Endothelial cell of umbilical vein (primary cell): ENCODE results near the gene SNAPC4. TPM values are rescaled to one million over a fixed set of nuclear protein-coding genes. Genes with fewer than 3 reads are reported as not detected.

Source experiments
- BruUV-seq: library from RNA; stranded (reverse); fragments of 400-500 nt; replicated peaks from 2 replicates; lab custom pipeline; 2021; lab: Mats Ljungman, UMichigan
- CTCF ChIA-PET: fragments of 300-600, 350-600 bp; sonication (Branson Sonifier 250); formaldehyde crosslinking; loops from one replicate; lab custom pipeline; 2021; ENCODE audit warnings: antibody characterized with exemption, inconsistent platforms; lab: Charles Lee
- POLR2A ChIA-PET: fragments of 300-600, 350-600 bp; sonication (Branson Sonifier 250); formaldehyde crosslinking; loops from one replicate; lab custom pipeline; 2021; ENCODE audit warnings: antibody characterized with exemption, inconsistent platforms; lab: Charles Lee
- DNase-seq: peaks from one replicate; pipeline ENCODE4 v3.0.0-alpha.2; 2011; ENCODE audit warnings: low read depth, low spot score
- FAIRE-seq: peaks from 2 replicates; lab custom pipeline; 2011; peaks lifted over from hg19 to GRCh38; lab: Jason Lieb, UNC
- H2AFZ ChIP-seq: 2 replicates; pipeline ENCODE4 v1.6.0; 2012; ENCODE audit warnings: low read depth, low read length, control low read depth, inconsistent platforms
- H3K27ac ChIP-seq: 2 replicates; pipeline ENCODE4 v1.5.1; 2011; ENCODE audit warnings: low read depth, mild to moderate bottlenecking, control low read depth, low read length, moderate library complexity; ENCODE audit not compliant: insufficient read depth
- H3K27me3 ChIP-seq, 2 experiments: 2 replicates each; pipeline versions ENCODE4 v1.6.0 to v1.6.1; 2011; ENCODE audit warnings: low read length in 2 of 2, mixed read lengths in 1 of 2; ENCODE audit not compliant: control insufficient read depth in 2 of 2, insufficient read depth in 2 of 2
- H3K36me3 ChIP-seq, 2 experiments: 2 replicates in 1 of 2; 3 replicates in 1 of 2; pipeline ENCODE4 v1.5.1; 2011; ENCODE audit warnings: low read length in 2 of 2, mild to moderate bottlenecking in 1 of 2, moderate library complexity in 1 of 2; ENCODE audit not compliant: control insufficient read depth in 2 of 2, insufficient read depth in 2 of 2; ENCODE audit errors: extremely low read depth in 1 of 2
- H3K4me1 ChIP-seq: 3 replicates; pipeline ENCODE4 v1.5.1; 2011; ENCODE audit warnings: mild to moderate bottlenecking, low read length; ENCODE audit not compliant: control insufficient read depth, insufficient read depth; ENCODE audit errors: extremely low read depth
- H3K4me2 ChIP-seq: 2 replicates; pipeline ENCODE4 v1.6.1; 2011; ENCODE audit warnings: low read length, control low read depth, mixed read lengths; ENCODE audit not compliant: insufficient read depth
- H3K4me3 ChIP-seq, 3 experiments: fragments of 200-600 bp in 1 of 3; sonication (generic), shearing (Covaris generic) in 1 of 3; replicated peaks in 1 of 3; 2 replicates each; pipeline ENCODE4 v1.5.1; 2011 to 2016; ENCODE audit warnings: control low read depth in 3 of 3, low read length in 3 of 3, mild to moderate bottlenecking in 2 of 3, inconsistent platforms in 1 of 3, low read depth in 1 of 3, moderate library complexity in 1 of 3; ENCODE audit not compliant: insufficient read depth in 1 of 3
- H3K79me2 ChIP-seq: 2 replicates; pipeline ENCODE4 v1.6.0; 2012; ENCODE audit warnings: low read length, inconsistent platforms; ENCODE audit not compliant: control insufficient read depth, insufficient read depth
- H3K9ac ChIP-seq: replicated peaks from 2 replicates; pipeline ENCODE3; 2011; ENCODE audit warnings: low read length, control low read depth; ENCODE audit not compliant: insufficient read depth; ENCODE audit errors: extremely low read depth
- H3K9me1 ChIP-seq: replicated peaks from 3 replicates; pipeline ENCODE4 v1.6.0; 2011; ENCODE audit warnings: mild to moderate bottlenecking, low read length; ENCODE audit not compliant: control insufficient read depth, insufficient read depth; ENCODE audit errors: extremely low read depth
- H3K9me3 ChIP-seq: replicated peaks from 2 replicates; pipeline ENCODE4 v1.5.1; 2012; ENCODE audit warnings: low read length, inconsistent platforms; ENCODE audit not compliant: control insufficient read depth, insufficient read depth
- H4K20me1 ChIP-seq: replicated peaks from 2 replicates; pipeline ENCODE3; 2011; ENCODE audit warnings: mild to moderate bottlenecking, low read length; ENCODE audit not compliant: control insufficient read depth, insufficient read depth; ENCODE audit errors: extremely low read depth
- CTCF ChIP-seq, 2 donors: IDR thresholded peaks; 1 replicate in 1 of 2; 2 replicates in 1 of 2; pipeline ENCODE4 v1.5.1; 2011; ENCODE audit warnings: low read length in 2 of 2, mild to moderate bottlenecking in 2 of 2, moderate library complexity in 2 of 2, control low read depth in 1 of 2, inconsistent platforms in 1 of 2, low read depth in 1 of 2; ENCODE audit not compliant: insufficient read depth in 1 of 2; ENCODE audit errors: extremely low read depth in 1 of 2
- EZH2 ChIP-seq: IDR thresholded peaks from 2 replicates; pipeline ENCODE4 v1.6.1; 2012; ENCODE audit warnings: borderline replicate concordance, low read depth, mild to moderate bottlenecking, moderate library complexity, low read length, inconsistent platforms; ENCODE audit not compliant: severe bottlenecking
- FOS ChIP-seq: IDR thresholded peaks from 2 replicates; pipeline ENCODE4 v1.6.1; 2011; ENCODE audit warnings: mild to moderate bottlenecking, low read length, moderate library complexity, borderline replicate concordance; ENCODE audit not compliant: insufficient read depth
- JUN ChIP-seq: IDR thresholded peaks from 2 replicates; pipeline ENCODE4 v1.6.1; 2011; ENCODE audit warnings: borderline replicate concordance, low read depth; ENCODE audit not compliant: insufficient read length, insufficient read depth
- MYC ChIP-seq: IDR thresholded peaks from one replicate; pipeline ENCODE4 v1.6.1; 2011; ENCODE audit warnings: mild to moderate bottlenecking, low read depth, low read length
- POLR2A ChIP-seq: IDR thresholded peaks from 2 replicates; pipeline ENCODE4 v1.6.1; 2012; ENCODE audit warnings: low read depth, mild to moderate bottlenecking, control low read depth, low read length
- dilution Hi-C: fragments of 300-500 bp; cut with MboI; formaldehyde crosslinking; loops from one replicate; pipeline ENCODE4 v1.15.0; 2019; ENCODE audit warnings: low sequenced_read_pairs; ENCODE audit not compliant: extremely low pct_ligation_motif_present
- intact Hi-C: fragments of 100-400 bp; cut with micrococcal nuclease; formaldehyde crosslinking; loops from one replicate; pipeline ENCODE4 v1.10.0; 2022
- polyA plus RNA-seq, 4 experiments: library from polyadenylated mRNA; depleted of rRNA in 3 of 4; stranded (reverse) in 3 of 4; unstranded in 1 of 4; fragments of >200 nt; gene quantifications; 2 replicates each; pipeline versions ENCODE4 v1.2.1 to v1.2.3, GENCODE V29; 2011 to 2012; ENCODE audit warnings: missing spikeins in 1 of 4
- total RNA-seq: library from RNA; stranded (reverse); gene quantifications from 2 replicates; pipeline ENCODE4 v1.2.3, GENCODE V29; 2021
- TF ChIP-seq, protein P1 (sequence below): IDR thresholded peaks from 2 replicates; pipeline ENCODE4 v1.6.1; 2011; ENCODE audit not compliant: insufficient read depth, insufficient read length

The SNAPC4 gene
- total and polyA plus RNA-seq, 2 donors (not counting 3 experiments of a cell fraction or from before 2014, with no cell fraction given): 6.7 to 17.5 TPM

GRCh38 chr9:136412962-136413361, 13.0 kb upstream of the SNAPC4 start:
- FAIRE-seq: no peak
- POLR2A ChIA-PET: interaction anchor here (0.6 kb wide), 1 partner anchor 45 kb away, joined by 3 read pairs; no protein-coding TSS in a partner anchor
- intact Hi-C loops: no loop called here

More at GRCh38 chr9:136412962-136413361, 13.0 kb upstream of the SNAPC4 start:
- H3K27me3 ChIP-seq: no peaks in the 10 kb centered on the region
- no TSS peak for BruUV-seq
- H3K9me3 ChIP-seq: no peaks in the 10 kb centered on the region
- CTCF ChIA-PET: no interaction called here
- H3K4me1 ChIP-seq: peaks cover 20% of the 10 kb centered on the region
- H2AFZ ChIP-seq: no peak overlapping the region
- H3K9me1 ChIP-seq: no peaks in the 10 kb centered on the region
- no peaks in the 10 kb centered on the region for H4K20me1 ChIP-seq
- no peak overlapping the region for H3K4me3 ChIP-seq
- no peak overlapping the region for H3K27ac ChIP-seq
- dilution Hi-C loops: no loop called here
- H3K79me2 ChIP-seq: peaks cover 43% of the 10 kb centered on the region
- TF ChIP-seq CTCF (IDR thresholded peaks at IDR 0.05; ENCODE audit: extremely low read depth in 1 of 2, insufficient read depth in 1 of 2, low read depth in 1 of 2, low read length in 2 of 2): no peak
- TF ChIP-seq POLR2A: no peak
- no peak for TF ChIP-seq EZH2
- TF ChIP-seq, protein P1, sequence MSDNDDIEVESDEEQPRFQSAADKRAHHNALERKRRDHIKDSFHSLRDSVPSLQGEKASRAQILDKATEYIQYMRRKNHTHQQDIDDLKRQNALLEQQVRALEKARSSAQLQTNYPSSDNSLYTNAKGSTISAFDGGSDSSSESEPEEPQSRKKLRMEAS: no peak
- TF ChIP-seq FOS: no peak
- TF ChIP-seq MYC: no peak
- TF ChIP-seq JUN: no peak
- peaks cover 14 to 40% of the 10 kb centered on the region in 2 experiments for H3K36me3 ChIP-seq
- H3K4me2 ChIP-seq: no peak overlapping the region
- no peak overlapping the region for H3K9ac ChIP-seq
- no peak for DNase-seq
